ENCODE data around the gene TMEM198.

TMEM198 gene

GRCh38 chr2:219593154-219593553, 49.3 kb downstream of the TMEM198 start:
- DNase-seq: no peak

GRCh38 chr2:219595256-219595655, 51.4 kb downstream of the TMEM198 start:
- no peak for DNase-seq

GRCh38 chr2:219596954-219597551, 53.2 kb downstream of the TMEM198 start:
- DNase-seq: no peak

GRCh38 chr2:219597552-219598307, 53.9 kb downstream of the TMEM198 start, which contains the start of gene STK11IP:
Gene STK11IP (plus strand): TSS chr2:219597857. CDS start chr2:219598120, 263 bp downstream.
- DNase-seq: peak; percentile 87 to 88

- DNase-seq: no peak
These were observed 54.7 kb downstream of the TMEM198 start for GRCh38 chr2:219598308-219599078.

All from CD4-positive, alpha-beta T cell treated with Interferon alpha-2 for 1 hour (primary cell).